Stimulated activated CD4-positive, alpha-beta T cell treated with anti-CD3 and anti-CD28 coated beads, Interleukin-15, amount 100 ng/mL, for 1 hour (primary cell): ENCODE results near the gene CD247.

Source experiments
- DNase-seq, 2 donors: peaks; one replicate each; pipeline ENCODE4 v3.0.0-alpha.2; 2020; ENCODE audit warnings: low read depth in 1 of 2, low spot score in 1 of 2

CD247 gene

DNA sequence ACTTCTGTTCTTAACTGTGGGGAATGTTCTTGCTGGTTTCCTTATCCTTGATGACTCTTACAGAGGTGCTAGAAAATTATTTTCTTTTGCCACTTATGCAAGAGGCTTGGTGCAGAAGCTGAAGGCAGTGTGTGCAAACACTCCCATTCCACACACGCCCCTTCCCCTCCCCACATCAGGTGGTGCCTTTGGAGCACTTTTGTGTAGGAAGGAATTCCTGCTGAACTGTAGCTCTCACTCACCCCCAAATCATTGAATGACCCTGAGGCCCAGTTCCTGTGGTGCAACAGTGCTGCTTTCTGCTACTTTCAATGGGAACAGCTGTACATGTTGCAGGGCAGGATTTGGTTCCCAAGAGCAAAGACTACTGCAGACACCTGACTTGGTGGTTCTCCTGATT, 101.8 kb downstream of the CD247 start:
- DNase-seq: no peak

DNA sequence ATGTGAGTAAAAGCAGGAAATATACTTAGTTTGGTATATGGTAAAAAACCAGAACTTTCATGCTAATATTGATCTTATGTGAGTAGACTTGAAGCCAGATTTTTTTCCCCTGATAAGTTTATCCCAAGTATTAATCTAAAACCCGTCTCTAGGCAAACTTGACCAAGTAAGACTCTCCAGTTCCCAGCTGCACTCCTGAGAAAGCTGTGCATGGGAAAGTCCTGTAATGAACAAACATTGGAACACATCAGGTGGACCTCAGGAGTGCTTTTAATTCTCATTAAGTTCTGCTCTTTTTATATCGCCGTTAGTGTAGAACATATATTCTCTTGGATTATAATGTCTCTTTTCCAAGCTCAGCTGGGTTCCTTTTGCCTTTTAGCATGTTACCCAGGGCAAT, 105.0 kb downstream of the CD247 start:
- no peak for DNase-seq

DNA sequence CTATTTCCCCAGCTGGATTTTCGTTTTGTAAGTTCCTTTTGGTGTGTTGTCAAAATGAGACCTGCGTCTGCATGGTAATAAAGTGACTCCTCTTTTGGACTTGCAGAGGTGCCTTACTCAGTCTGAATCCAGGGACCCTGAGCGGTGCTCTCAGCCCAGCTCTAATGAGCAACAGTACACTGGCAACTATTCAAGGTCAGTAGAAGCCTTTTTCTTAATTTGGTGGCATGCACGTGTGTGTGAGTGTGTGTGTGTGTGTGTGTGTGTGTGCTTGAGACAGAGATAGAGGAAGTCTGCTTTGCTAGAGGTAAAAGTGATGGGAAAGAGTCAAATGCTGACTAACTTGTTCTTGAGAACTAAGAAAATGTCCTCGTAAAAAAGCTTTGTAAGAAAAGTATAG, 105.4 kb downstream of the CD247 start:
- DNase-seq: no peak

DNA sequence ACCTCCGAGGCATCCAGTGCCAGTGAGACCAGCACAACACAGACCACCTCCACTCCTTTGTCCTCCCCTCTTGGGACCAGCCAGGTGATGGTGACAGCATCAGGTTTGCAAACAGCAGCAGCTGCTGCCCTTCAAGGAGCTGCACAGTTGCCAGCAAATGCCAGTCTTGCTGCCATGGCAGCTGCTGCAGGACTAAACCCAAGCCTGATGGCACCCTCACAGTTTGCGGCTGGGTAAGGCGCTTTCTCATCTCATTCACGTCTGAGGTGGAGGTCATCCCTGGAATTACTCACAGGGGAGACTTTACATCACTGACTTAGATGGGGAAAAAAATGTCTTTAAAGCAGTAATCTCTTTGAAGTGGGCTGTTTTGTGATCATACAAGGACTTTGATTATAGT, 106.3 kb downstream of the CD247 start:
- no peak for DNase-seq

DNA sequence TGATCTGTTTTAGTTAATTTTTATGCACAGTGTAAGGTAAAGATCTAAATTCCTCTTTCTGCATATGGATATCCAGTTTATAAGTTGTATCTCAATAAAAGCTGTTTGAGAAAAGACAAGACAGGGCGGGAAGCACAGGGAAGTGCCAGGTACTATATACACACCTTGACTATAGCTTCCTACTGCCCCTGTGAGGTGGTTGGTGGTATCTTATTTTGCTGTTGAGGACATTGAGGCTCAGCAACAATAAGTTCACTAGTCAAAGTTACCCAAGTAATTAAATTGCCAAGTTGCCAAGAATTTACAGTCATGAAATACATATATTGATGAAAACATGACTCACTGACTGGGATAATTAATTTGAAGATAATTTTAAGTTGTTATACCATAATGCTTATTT, 109.1 kb downstream of the CD247 start:
- no peak for DNase-seq

DNA sequence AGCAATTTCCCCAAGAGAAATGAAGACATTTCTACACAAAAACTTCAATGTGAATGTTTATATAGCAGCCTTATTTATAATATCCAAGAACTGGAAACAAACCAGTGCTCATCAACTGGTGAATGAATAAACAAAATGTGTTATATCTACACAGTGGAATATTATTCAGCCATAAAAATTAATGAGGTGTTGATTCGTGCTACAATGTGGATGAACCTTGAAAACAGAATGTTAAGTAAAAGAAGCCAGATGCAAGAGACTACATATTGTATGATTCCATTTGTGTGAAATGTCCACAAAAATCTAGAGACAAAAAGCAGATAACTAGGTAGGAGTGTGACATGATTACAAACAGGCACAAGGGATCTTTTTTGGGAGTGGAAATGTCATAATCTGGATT, 110.0 kb downstream of the CD247 start:
- no peak for DNase-seq

DNA sequence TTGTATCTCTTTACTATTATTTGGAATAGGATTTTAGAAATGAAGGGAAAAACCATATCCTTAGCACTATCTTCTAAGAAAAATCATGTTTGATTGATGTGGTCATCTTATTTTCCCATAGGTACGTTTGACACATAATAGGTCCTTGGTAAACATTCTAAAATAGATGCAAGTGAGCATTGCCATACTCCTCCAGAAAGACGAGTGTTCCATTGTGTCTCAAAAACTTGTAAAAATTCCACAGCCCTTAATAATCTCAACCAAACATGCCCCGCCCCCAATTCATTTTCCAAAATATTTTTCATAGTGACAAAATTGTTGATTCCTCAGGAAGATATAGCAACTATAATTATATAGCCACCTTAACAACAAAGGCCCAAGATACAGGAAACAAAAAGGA, 113.4 kb downstream of the CD247 start:
- DNase-seq: no peak

DNA sequence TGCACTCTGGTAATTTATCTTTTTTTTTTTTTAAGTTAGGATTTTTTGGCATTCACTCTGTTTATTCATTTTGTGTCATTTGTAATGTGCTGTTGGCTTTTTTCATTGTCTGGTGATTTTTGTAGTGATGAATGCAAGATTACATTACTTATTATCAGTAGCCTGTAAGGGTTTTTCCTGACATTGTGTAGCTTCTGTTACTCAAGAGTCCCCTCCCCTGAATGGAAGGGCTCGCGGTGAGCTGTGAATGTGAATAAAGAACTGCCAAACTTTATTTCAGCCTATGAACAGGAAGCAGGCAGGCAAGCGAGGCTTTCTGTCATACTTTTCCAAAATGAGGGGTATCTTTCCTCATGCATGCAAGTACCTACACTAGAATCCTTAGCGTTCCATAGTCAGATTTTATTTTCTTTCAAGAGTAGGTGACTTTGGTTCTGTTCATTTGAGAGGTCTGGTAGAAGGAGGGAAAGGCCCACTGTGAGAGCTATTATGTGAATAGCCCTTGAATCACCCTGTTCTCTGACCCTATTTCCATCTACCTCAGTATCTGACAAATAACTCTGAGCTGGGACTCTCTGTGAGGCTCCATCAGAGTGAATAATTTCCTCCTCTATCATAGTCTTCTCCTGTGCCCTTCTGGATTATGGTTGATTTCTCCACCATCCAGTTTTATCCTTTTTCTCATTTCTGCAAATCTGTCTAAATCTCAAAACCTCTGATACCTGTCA, 114.0 kb downstream of the CD247 start:
- no peak for DNase-seq

DNA sequence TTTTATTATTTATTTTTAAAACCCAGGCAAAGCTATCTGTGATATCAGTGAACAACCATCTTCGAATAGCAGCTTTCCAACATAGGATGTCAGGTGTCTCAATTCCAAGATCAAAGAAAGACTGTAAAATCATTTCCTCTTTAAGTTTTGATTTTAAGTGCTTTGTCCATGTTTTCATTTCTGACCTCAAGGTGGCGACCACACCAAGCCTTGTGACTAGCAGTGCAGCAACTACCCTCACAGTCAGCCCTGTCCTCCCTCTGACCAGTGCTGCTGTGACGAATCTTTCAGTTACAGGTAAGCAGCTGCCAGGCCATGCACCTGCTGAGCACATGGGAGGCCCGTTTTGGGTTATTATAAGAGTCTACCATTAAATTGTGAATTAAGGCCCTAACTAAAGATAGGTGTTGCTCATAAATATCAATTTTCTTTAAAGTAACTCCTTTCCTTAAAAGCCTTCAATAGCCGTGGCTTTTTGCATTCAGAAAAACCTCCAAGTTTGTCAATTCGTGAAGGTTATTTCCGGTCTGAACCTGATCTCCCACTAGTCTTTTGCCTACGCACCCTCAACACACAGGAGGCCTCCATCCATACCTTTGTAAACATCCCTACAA, 117.0 kb downstream of the CD247 start:
- peak in 1 of 2 donors; percentile 8 for DNase-seq

DNA sequence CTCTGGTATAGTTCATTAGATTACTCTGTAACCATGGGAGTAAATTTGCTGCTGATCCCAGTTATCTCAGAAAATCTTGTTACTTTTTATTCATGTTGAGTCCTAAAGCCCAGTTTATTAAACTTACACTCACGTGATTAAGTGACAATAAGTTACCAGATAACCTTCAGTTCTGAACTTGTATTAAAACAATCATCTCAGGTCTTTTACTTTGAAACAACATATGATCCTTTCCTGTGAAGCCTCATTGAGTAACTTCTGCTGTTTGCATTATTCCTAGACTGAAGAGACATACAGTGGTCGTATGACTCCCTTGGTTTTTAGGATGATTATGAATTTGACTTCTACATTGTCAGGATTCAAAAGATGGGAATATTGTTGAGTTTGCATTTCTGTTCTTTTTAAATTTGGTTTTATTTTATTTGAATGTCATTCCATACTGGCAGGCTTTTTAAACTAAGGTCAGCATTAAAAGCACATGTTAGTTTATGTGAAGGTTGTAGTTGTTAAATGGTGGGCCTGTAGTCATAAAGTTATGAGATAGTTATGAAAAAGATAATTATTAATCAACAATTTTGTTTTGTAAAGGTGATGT, 117.9 kb downstream of the CD247 start:
- no peak for DNase-seq

DNA sequence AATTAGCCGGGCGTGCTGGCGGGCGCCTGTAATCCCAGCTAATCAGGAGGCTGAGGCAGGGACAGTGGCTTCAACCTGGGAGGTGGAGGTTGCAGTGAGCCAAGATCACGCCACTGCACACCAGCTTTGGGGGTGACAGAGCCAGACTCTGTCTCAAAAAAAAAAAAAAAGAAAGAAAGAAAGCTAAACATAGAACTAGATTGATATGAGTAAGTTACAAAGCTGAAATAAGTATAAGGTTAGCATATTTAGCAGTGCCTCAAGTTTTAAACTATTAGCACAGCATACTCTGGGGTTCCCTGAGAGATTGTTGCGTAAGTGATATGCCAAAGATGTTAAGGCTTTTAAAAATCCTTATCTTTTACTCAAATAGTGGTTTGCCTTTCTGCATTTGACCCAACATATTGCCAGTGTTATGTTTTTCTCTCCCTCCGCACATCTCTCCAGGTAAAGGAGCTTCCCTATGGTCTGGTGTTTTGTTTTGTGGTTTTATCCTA, 126.1 kb downstream of the CD247 start:
- DNase-seq: no peak

DNA sequence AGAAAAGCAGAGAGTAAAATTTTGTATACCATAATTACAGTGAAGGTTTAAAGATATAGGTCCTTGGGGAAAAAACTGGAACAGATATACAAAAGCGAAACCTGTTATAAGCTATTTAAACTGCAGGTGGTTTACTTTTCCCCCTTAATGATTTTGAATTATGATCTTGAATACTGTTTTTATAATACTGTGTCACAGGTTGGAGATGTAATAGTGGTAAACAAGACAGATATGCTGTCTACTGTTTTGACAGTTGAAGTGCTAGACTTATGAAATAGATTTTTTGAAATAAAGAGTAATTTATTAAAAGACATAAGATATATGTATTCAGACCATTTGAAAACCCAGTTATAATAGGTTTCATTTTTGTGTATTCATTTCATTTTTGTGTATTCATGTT, 129.4 kb downstream of the CD247 start:
- DNase-seq: no peak

DNA sequence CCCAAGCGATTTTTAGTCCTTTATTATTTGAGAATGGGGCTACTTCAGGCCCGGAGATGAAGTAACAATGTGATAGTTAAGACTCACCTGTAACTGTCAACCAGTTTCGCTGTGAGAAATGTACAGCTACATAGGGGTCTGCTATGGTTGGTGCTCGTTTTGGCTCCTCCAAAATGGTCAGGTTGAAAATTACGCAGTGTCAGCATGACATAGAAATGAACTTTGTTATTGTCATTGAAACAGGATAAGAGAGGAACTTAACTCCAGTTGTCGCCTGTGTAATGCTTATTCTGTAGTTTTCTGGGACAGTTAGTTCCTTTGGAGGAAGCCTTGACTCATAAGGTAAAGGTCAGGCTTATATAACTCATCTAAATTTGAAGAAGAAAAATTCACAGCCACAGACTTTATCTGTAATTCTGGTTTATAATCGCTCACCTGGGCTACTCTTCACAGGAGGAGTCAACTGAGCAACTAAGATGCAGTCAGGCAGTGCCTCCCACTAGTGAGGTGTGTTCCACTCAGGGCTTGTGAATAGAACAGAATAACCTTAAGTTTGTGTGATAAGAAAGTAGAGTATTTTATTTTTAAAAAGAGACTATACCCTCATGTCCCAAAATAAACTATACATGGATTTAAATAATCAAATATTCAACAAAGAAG, 130.9 kb downstream of the CD247 start:
- DNase-seq: no peak
